NCI-H226 (cell line): Measurements from ENCODE around the gene IGF2R.

Experiments used
- DNase-seq: peaks from one replicate; pipeline ENCODE4 v3.0.0-alpha.2; 2015

IGF2R gene

DNA sequence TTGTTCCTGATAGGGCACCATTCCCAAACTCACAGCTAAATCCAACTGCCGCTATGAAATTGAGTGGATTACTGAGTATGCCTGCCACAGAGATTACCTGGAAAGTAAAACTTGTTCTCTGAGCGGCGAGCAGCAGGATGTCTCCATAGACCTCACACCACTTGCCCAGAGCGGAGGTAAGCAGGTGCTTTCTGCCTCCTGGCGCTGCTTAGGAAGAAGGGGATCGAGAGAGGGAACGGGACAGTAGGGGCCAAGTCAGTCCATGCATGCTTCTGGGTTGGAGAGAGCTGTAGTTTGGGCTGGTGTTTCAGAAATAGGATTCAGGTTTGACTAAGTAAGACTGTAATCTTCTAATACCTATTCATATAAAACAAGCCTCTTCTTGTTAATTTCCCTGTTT, 63.7 kb downstream of the IGF2R start:
- no peak for DNase-seq

- no peak for DNase-seq
These were observed 65.4 kb downstream of the IGF2R start for GRCh38 chr6:160034036-160034930.

GRCh38 chr6:160035241-160035640, 66.4 kb downstream of the IGF2R start:
- DNase-seq = no peak

GRCh38 chr6:160035693-160036330, 66.9 kb downstream of the IGF2R start:
- DNase-seq = no peak

- DNase-seq = no peak
These were observed 67.4 kb downstream of the IGF2R start for GRCh38 chr6:160036331-160036695.

DNA sequence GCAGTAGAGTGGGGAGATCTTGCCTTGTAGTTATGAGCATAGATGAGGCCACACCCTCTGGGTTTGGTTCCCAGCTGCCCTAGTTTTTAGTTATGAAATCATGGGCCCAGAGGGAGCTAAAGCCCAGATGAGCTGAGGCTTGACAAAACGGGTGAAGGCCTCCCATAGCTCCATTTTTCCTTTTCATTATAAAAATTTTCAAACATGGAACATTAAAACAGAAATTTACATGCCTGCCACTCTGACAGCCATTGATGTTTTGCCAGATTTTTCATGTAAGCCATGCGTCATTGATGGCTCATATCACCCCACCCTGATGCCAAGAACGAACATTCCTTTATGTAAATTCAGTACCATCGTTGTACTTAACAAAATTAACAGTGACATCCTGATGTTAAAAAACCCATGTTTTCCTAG, 67.9 kb downstream of the IGF2R start:
- peak; percentile 56 for DNase-seq

- no peak for DNase-seq
These were observed 69.6 kb downstream of the IGF2R start for GRCh38 chr6:160038479-160038878.

DNA sequence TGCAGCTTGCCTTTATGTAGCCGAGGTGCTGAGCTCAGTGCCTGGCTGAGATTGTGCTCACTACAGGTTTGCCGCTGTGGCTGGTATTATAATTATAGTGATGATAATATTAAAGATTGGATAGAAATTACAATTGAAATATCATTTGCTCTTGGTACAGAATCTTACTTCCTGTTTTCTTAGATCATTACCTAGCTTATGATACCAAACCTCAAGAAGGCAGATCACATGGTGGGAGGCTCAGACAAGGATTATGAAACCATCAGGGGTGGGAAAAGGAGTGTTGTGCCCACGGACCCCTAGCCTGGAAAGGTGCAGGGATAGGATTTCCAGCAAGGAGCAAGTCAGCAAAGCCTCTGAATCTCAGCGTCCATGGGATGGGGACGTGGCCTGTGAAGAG, 70.6 kb downstream of the IGF2R start:
- DNase-seq = no peak

- no peak for DNase-seq
These were observed 71.2 kb downstream of the IGF2R start for GRCh38 chr6:160040055-160040454.

- DNase-seq = no peak
These were observed 71.8 kb downstream of the IGF2R start for GRCh38 chr6:160040527-160041264.

- peak; percentile 64 for DNase-seq
These were observed 72.7 kb downstream of the IGF2R start for GRCh38 chr6:160041608-160042007.

GRCh38 chr6:160042014-160042773, 73.3 kb downstream of the IGF2R start:
- DNase-seq = peak; percentile 12

- no peak for DNase-seq
These were observed 74.0 kb downstream of the IGF2R start for GRCh38 chr6:160042788-160043301.

DNA sequence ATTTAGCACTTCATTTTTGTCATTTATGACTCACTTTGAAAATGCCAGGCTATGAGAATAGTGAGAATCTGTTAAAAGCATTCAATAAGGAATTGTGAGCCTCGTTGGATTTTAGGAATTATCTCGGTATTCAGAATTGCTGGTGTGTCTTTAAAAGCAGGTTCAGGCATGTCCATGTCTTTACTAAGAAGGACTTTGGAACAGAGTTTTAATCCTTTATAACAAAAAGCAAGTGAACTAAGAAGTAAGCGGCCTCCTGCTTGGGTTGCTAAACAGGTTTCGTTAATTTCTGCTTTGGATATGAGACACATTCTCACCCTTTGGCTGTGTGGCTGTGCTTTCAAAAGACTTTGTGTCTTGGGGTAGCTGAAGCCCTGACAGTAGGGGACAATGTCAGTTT, 74.9 kb downstream of the IGF2R start:
- no peak for DNase-seq

- no peak for DNase-seq
These were observed 75.8 kb downstream of the IGF2R start for GRCh38 chr6:160044687-160045086.

DNA sequence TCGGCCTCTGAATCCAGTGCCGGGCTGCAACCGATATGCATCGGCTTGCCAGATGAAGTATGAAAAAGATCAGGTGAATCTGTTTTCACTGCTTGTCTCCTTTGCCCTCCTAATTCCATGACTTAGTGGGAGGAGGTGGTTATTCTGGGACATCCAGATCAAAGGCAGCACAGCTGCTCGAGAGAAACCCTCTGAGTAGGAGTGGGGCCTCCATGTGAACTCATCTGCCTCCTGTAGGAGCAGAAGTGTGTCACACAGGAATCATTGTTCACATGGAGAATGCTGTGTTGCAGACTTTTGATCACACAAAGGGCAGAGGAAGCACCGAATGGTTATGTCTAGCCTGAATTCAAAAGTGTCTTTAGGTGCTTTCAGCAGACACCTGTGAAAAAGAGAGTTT, 79.6 kb downstream of the IGF2R start:
- DNase-seq = no peak

- no peak for DNase-seq
These were observed 80.5 kb downstream of the IGF2R start for GRCh38 chr6:160049346-160049745.

DNA sequence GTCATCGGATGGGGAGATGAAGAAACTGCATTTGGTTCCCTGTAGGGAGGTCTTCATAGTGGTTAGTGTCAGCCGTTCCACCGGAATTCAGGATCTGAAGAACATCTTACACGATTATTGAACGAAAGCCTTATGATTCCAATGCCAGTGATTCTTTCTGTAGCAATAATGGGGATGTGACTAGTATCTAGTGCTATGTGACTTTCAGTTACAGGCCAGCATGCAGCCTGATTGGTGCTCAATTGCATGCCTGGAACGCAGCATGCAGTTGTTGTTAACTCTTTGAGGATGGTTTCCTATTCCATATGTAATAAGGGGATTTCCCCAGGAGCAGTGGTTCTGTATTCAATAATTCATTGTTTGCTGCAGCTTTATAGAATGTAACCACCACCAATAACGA, 81.1 kb downstream of the IGF2R start:
- no peak for DNase-seq

DNA sequence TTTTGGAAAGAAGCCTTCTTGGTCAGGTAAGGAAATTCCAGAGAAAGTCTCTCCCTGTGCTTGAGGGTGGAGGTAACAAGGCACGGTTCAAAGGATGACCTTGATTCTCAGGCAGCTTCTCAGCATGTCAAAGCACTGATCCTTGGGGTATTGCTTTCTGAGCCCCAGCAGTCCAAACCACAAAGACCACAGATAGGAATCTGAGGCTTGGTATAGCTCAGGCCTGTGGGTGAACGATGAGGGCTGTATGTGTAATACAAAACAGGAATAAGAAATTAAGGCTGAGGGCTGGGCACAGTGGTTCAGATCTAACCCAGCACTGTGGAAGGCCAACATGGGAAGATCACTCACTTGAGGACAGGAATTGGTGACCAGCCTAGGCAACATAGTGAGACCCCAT, 82.5 kb downstream of the IGF2R start:
- DNase-seq = no peak

DNA sequence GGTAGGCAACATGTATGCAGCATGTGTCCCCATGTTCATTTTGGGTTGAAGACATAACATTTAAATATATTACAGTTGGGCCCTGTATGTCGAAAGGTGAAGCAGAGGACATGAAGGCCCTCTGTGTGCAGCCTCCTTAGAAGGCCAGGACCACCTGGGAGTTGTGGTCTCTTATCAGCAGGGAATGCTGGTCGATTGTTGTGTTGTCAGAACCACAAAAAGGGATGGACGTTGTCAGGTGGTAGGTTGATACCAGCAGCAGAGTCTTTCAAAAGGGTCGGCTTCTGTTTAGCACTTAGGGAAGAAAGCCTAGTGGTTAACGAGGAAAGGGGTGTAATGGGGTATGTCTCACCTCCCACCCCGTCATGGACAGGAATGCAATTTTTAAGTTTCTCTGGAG, 85.4 kb downstream of the IGF2R start:
- DNase-seq = no peak

GRCh38 chr6:160054913-160055312, 86.0 kb downstream of the IGF2R start:
- DNase-seq = no peak

- DNase-seq = no peak
These were observed 86.5 kb downstream of the IGF2R start for GRCh38 chr6:160055378-160055777.

GRCh38 chr6:160055813-160056212, 86.9 kb downstream of the IGF2R start:
- no peak for DNase-seq
